Muscle of leg (tissue), 11 donors: ENCODE data around the gene XRN1. TPM values are rescaled to one million over a fixed set of nuclear protein-coding genes. Genes with fewer than 3 reads are reported as not detected.
"Not testable (repeated sequence)": the region's sequence is repeated elsewhere in the genome, so short reads cannot be mapped to it uniquely, and the experiment has no call there.

Experiments used
- DNase-seq: peaks from one replicate; pipeline ENCODE4 v3.0.0; 2013
- H3K27ac ChIP-seq: one replicate; pipeline ENCODE4 v1.5.1; 2013; ENCODE audit warnings: mild to moderate bottlenecking, low read length, control low read depth
- H3K27me3 ChIP-seq: one replicate; pipeline ENCODE4 v1.6.1; 2013; ENCODE audit warnings: low read length; ENCODE audit not compliant: control insufficient read depth, insufficient read depth
- H3K36me3 ChIP-seq: one replicate; pipeline ENCODE4 v1.6.1; 2013; ENCODE audit warnings: low read length; ENCODE audit not compliant: control insufficient read depth, insufficient read depth
- H3K4me1 ChIP-seq: one replicate; pipeline ENCODE4 v1.6.1; 2013; ENCODE audit warnings: low read length; ENCODE audit not compliant: control insufficient read depth, insufficient read depth
- H3K4me3 ChIP-seq: one replicate; pipeline ENCODE4 v1.5.1; 2013; ENCODE audit warnings: low read length, control low read depth
- H3K9me3 ChIP-seq: replicated peaks from 2 replicates; pipeline ENCODE4 v1.6.1; 2013; ENCODE audit warnings: low read depth, low read length; ENCODE audit not compliant: control insufficient read depth
- WGBS: methylation state at CpG from one replicate; pipeline ENCODE4 v1.1.5; 2013; ENCODE audit warnings: missing lambda C conversion rate; ENCODE audit not compliant: insufficient coverage; 5-methylcytosine and 5-hydroxymethylcytosine counted together
- polyA plus RNA-seq, 8 donors: library from polyadenylated mRNA; unstranded; fragments of 120-200 nt; gene quantifications; one replicate each; pipeline versions ENCODE4 v1.2.1 to v1.2.3, GENCODE V29; 2013; ENCODE audit warnings: inconsistent platforms in 1 of 8, low replicate concordance in 1 of 8; ENCODE audit not compliant: insufficient read length in 8 of 8, insufficient read depth in 1 of 8
- total RNA-seq: library from RNA; stranded (reverse); fragments of 120-200 nt; gene quantifications from one replicate; pipeline ENCODE4 v1.2.4, GENCODE V29; 2013

Gene XRN1
- total and polyA plus RNA-seq, 9 donors, result 11.3 to 27.4 (median 15.1) TPM

DNA sequence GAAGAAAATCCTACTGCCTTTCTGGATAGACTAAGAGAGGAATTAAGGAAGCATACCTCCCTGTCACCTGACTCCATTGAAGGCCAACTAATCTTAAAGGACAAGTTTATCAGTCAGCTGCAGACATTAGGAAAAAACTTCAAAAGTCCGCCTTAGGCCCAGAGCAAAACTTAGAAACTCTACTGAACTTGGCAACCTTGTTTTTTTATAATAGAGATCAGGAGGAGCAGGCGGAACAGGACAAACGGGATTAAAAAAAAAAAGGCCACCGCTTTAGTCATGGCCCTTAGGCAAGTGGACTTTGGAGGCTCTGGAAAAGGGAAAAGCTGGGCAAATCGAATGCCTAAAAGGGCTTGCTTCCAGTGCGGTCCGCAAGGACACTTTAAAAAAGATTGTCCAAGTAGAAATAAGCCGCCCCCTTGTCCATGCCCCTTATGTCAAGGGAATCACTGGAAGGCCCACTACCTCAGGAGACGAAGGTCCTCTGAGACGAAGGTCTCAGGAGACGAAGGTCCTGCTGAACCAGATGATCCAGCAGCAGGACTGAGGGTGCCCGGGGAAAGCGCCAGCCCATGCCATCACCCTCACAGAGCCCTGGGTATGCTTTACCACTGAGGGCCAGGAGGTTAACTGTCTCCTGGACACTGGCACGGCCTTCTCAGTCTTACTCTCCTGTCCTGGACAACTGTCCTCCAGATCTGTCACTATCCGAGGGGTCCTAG lies 8.2 kb downstream of the XRN1 start:
- not testable (repeated sequence) for H3K27ac ChIP-seq, H3K4me3 ChIP-seq, H3K9me3 ChIP-seq, H3K4me1 ChIP-seq, DNase-seq, H3K27me3 ChIP-seq, H3K36me3 ChIP-seq
- WGBS, result 97% methylated on average over 8 of the region's 15 CpGs

DNA sequence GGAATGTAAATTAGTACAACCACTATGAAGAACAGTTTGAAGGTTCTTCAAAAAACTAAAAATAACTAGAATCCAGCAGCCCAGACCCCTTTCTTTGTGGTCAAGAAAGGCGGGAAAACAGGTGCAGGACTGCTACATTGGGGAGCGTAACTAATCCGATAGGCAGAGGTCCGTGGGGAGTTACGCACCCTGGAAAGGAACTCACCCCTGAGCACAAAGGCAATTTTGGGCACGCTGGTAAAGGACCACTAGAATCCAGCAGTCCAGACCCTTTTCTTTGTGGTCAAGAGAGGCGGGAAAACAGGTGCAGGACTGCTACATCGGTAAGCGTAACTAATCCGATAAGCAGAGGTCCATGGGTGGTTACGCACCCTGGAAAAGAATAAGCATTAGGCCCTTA lies 9.7 kb downstream of the XRN1 start:
- DNase-seq, H3K4me1 ChIP-seq, H3K9me3 ChIP-seq, H3K4me3 ChIP-seq, H3K36me3 ChIP-seq, H3K27me3 ChIP-seq, H3K27ac ChIP-seq: not testable (repeated sequence)
- WGBS, result 93% methylated on average over 7 of the region's 11 CpGs

DNA sequence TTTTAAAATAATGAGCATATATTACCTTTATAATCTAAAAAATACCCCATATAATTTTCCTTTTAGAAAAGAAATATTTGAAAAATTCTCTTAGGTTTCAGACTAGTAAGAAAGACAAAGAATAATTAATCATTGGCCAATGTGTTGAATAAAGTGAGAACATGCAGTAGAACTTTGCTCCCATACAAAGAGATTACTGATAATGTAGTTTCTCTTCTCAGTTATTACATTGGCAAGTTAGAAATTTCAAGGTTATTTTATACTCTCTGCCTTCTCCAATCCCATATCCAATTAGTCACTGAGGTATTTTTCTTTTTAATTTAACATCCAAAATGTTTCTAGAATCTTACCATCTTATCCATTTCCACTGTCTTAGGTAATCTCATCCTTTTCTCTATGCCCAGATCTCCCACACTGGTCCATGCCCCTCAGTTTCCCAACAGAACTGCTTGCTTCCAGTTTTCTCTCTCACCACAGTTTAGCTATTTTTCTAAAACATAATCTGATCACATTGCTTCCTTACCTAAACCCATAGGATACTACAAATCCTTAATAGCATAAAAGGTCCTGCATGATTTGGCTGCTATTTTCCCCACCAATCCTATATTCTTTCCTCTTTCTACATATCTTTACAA lies 10.8 kb downstream of the XRN1 start:
- Histone ChIP-seq H3K27me3 (no peaks in the 10 kb centered on the region), H3K36me3 (no peaks in the 10 kb centered on the region), H3K9me3 (no peaks in the 10 kb centered on the region), H3K27ac (no peak overlapping the region), H3K4me1 (no peaks in the 10 kb centered on the region), H3K4me3 (no peak overlapping the region)
- DNase-seq, result no peak

DNA sequence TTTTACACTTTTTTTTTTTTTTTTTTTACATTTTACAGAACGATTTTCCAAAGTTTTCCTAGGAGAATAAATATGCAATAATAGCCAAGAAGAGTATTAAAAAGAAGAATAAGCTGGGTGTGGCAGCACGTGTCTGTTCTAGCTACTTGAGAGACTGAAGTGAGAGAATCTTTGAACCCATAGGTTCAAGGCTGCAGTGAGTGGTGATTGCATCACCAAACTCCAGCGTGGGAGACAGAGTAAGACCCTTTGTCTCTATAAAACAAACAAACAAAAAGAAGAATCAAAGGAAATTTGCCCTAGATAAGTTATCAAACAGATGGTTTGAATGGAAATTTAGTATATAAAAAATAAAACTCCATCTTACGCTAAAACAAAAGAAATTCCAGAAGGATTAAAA lies 13.3 kb downstream of the XRN1 start:
- Histone ChIP-seq H3K4me1 (no peaks in the 10 kb centered on the region), H3K36me3 (peaks cover 10% of the 10 kb centered on the region), H3K27ac (no peak overlapping the region), H3K9me3 (no peaks in the 10 kb centered on the region), H3K4me3 (no peak overlapping the region), H3K27me3 (no peaks in the 10 kb centered on the region)
- no CpG with 5 or more reads among the region's 4 CpGs for WGBS
- DNase-seq, result no peak

DNA sequence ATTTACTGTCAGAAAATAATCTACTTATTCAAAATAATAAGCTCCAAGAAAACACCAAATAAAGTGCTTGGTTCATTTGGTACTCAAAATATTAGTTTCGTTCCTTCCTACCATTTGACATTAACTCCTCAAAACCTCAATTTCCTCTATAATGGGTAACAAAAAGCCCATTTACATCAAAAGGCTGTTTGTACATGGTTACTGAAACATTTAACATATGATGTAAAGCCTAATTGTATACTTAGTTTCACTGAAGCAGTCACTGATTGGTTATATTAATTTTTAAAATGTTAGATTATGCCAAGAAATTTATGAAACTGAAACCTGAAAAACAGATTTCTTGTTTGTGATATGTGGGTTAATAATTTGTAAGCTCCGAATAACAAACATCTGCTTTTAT lies 14.7 kb downstream of the XRN1 start:
- Histone ChIP-seq H3K27ac (no peak overlapping the region), H3K4me3 (no peak overlapping the region), H3K36me3 (peaks cover 12% of the 10 kb centered on the region), H3K4me1 (no peaks in the 10 kb centered on the region), H3K27me3 (no peaks in the 10 kb centered on the region), H3K9me3 (no peaks in the 10 kb centered on the region)
- DNase-seq, result no peak
- no CpG with 5 or more reads among the region's 2 CpGs for WGBS

DNA sequence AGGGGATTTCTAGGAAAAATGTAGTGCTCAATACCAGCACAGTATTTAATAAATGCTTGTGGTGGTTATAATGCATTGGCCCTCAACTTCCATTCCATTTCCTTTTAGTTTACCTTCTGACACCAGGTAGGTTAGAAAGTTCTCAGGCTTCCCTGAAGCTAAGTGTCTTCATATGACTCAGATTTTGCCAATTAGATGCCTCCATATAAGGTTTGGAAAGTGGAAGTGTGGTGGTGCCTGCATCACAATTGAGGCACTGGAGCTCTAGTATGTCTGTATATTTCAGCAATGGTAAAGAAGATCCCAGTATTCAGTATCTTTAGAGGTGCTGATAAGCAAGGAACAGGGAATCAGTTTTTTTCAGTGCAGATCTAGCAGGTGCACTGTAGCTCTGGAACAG lies 18.3 kb downstream of the XRN1 start:
- H3K27me3 ChIP-seq, result no peaks in the 10 kb centered on the region
- no peak overlapping the region for H3K4me3 ChIP-seq
- peaks cover 14% of the 10 kb centered on the region for H3K36me3 ChIP-seq
- DNase-seq, result no peak
- H3K4me1 ChIP-seq, result no peaks in the 10 kb centered on the region
- no peaks in the 10 kb centered on the region for H3K9me3 ChIP-seq
- no peak overlapping the region for H3K27ac ChIP-seq

DNA sequence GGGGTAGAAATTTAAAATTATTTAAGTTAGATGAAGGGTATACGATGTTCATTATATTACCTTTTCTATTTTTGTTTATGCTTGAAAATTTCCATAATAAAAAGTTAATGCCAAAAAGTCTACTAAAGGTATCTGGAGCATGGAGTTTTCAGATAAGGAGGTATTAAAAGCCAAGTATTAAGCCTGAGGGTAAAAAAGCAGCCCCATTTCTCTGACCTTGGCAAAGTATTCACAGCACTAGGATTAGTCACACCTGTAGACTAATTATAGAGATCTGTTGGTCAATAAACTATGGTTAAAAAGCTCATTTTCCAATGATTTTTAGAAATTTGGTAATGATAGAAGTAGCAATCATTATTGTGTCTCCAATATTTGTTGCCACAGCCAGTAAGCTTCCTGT lies 23.1 kb downstream of the XRN1 start:
- WGBS, result no CpG with 5 or more reads among the region's 1 CpG
- Histone ChIP-seq H3K27ac (no peak overlapping the region), H3K9me3 (no peaks in the 10 kb centered on the region), H3K4me3 (no peak overlapping the region), H3K4me1 (no peaks in the 10 kb centered on the region), H3K36me3 (peaks cover 10% of the 10 kb centered on the region), H3K27me3 (no peaks in the 10 kb centered on the region)
- no peak for DNase-seq

DNA sequence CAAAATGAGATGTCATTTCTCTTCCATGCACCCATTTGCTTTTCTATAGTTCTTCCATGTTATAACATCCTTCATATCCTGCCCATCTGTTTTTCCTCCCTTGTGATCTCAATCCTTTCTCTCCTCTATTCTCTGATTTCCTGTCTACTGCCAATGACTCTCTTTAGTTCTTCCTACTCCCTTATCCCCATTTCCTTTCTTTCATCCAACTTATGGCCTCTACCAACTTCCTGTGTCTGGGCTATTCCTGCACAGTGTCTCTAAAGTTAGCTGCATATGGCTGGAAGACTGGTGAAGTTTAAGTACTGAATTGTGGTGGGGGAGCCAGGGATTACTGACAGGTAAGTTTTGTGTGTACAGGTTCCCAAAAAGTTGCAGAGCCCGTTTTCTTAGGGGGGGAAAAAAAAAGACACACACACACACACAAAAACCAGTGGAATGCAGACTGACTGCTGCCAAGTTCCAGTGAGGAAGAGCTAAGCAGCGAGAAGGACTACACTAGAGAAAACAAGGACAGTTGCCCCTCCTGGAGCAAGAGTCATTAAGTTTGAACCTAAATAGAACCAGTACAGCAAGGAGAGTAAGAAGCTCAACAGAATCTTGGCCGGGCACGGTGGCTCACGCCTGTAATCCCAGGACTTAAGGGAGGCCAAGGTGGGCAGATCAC lies 28.8 kb downstream of the XRN1 start:
- no peaks in the 10 kb centered on the region for H3K9me3 ChIP-seq
- no peak for DNase-seq
- peaks cover 26% of the 10 kb centered on the region for H3K36me3 ChIP-seq
- no peak overlapping the region for H3K4me3 ChIP-seq
- H3K27me3 ChIP-seq, result no peaks in the 10 kb centered on the region
- 60% methylated on average over 1 of the region's 5 CpGs for WGBS
- no peaks in the 10 kb centered on the region for H3K4me1 ChIP-seq
- no peak overlapping the region for H3K27ac ChIP-seq

DNA sequence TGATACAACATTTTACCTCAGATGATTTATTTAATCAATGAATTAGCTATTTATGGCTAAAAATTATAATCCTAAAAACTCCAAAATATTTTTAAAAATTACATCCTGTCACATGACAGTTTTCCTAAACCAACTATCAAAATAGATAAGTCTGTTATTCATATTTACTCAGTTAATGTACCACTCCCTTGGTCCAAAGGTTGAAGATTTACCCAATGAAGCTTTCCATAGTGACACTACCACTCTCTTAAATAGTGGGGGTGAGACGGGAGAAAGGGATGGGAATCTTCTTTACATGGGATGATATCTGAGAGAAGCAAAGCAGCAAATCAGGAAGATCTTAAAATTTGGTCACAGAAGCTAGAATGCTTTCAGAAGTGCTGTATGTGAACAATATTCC lies 30.5 kb downstream of the XRN1 start:
- WGBS, result no CpG with 5 or more reads among the region's 1 CpG
- no peaks in the 10 kb centered on the region for H3K9me3 ChIP-seq
- H3K36me3 ChIP-seq, result peaks cover 29% of the 10 kb centered on the region

DNA sequence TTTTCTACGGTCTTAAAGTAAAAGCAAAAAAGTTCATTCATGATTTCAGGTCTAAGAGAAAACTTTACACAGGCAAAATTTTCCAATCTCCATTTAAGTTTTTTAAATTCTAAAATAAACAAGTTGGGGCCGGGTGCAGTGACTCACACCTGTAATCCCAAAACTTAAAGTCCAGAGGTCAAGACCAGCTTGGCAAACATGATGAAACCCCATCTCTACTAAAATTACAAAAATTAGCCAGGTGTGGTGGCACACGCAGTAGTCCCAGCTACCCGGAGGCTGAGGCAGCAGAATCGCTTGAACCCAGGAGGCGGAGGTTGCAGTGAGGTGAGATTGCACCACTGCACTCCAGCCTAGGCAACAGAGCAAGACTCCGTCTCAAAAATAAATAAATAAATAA lies 47.3 kb downstream of the XRN1 start:
- not testable (repeated sequence) for H3K27me3 ChIP-seq, H3K4me1 ChIP-seq, H3K9me3 ChIP-seq, H3K27ac ChIP-seq, H3K4me3 ChIP-seq, DNase-seq
- WGBS, result no CpG with 5 or more reads among the region's 7 CpGs
- peaks cover 19% of the 10 kb centered on the region for H3K36me3 ChIP-seq

More for the DNA sequence above, 30.5 kb downstream of the XRN1 start:
- no peak for DNase-seq
- Histone ChIP-seq H3K27ac (no peak overlapping the region), H3K4me3 (no peak overlapping the region), H3K4me1 (no peaks in the 10 kb centered on the region), H3K27me3 (no peaks in the 10 kb centered on the region)
